HG02759 (cell line): Measurements from ENCODE around the gene CERK.
A peak's percentile ranks its signal among the peaks of the same experiment; 100 is the strongest.

ENCODE experiments used
- ATAC-seq: cut with Tn5 transposase; IDR thresholded peaks from one replicate; pipeline ENCODE4 v1.9.1; 2021; ENCODE audit warnings: mild to moderate bottlenecking, moderate library complexity; ENCODE audit not compliant: unreplicated experiment

The CERK gene

GRCh38 chr22:46749682-46750529 lies 11.9 kb upstream of the CERK start:
- ATAC-seq: no peak

- ATAC-seq: no peak
Measured at GRCh38 chr22:46748908-46749675, 11.0 kb upstream of the CERK start.

- ATAC-seq: no peak
Measured at GRCh38 chr22:46748206-46748907, 10.3 kb upstream of the CERK start.

GRCh38 chr22:46747646-46748045 lies 9.6 kb upstream of the CERK start:
- no peak for ATAC-seq

- no peak for ATAC-seq
Measured at GRCh38 chr22:46746620-46747019, 8.6 kb upstream of the CERK start.

- ATAC-seq: no peak
Measured at GRCh38 chr22:46746192-46746591, 8.1 kb upstream of the CERK start.

- ATAC-seq: no peak
Measured at GRCh38 chr22:46744581-46744980, 6.5 kb upstream of the CERK start.

GRCh38 chr22:46742576-46743221 lies 4.6 kb upstream of the CERK start:
- ATAC-seq: no peak

- no peak for ATAC-seq
Measured at GRCh38 chr22:46741974-46742519, 4.0 kb upstream of the CERK start.

GRCh38 chr22:46740910-46741780 lies 3.1 kb upstream of the CERK start:
- ATAC-seq: no peak

- ATAC-seq: no peak
Measured at GRCh38 chr22:46739094-46739870, 1.2 kb upstream of the CERK start.

GRCh38 chr22:46738647-46739093 lies 618 bp upstream of the CERK start:
- ATAC-seq: no peak

GRCh38 chr22:46737105-46737975 lies 712 bp downstream of the CERK start:
- peak; percentile 49 for ATAC-seq

GRCh38 chr22:46736705-46737104 lies 1.3 kb downstream of the CERK start:
- ATAC-seq: no peak

- ATAC-seq: no peak
Measured at GRCh38 chr22:46735747-46736608, 2.1 kb downstream of the CERK start.

- ATAC-seq: no peak
Measured at GRCh38 chr22:46734830-46735453, 3.1 kb downstream of the CERK start.
